Measurements from ENCODE around the gene ABI3.
A peak's percentile ranks its signal among the peaks of the same experiment; 100 is the strongest.
"Not testable (repeated sequence)": the region's sequence is repeated elsewhere in the genome, so short reads cannot be mapped to it uniquely, and the experiment has no call there.

ABI3 gene, protein sequence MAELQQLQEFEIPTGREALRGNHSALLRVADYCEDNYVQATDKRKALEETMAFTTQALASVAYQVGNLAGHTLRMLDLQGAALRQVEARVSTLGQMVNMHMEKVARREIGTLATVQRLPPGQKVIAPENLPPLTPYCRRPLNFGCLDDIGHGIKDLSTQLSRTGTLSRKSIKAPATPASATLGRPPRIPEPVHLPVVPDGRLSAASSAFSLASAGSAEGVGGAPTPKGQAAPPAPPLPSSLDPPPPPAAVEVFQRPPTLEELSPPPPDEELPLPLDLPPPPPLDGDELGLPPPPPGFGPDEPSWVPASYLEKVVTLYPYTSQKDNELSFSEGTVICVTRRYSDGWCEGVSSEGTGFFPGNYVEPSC

DNA sequence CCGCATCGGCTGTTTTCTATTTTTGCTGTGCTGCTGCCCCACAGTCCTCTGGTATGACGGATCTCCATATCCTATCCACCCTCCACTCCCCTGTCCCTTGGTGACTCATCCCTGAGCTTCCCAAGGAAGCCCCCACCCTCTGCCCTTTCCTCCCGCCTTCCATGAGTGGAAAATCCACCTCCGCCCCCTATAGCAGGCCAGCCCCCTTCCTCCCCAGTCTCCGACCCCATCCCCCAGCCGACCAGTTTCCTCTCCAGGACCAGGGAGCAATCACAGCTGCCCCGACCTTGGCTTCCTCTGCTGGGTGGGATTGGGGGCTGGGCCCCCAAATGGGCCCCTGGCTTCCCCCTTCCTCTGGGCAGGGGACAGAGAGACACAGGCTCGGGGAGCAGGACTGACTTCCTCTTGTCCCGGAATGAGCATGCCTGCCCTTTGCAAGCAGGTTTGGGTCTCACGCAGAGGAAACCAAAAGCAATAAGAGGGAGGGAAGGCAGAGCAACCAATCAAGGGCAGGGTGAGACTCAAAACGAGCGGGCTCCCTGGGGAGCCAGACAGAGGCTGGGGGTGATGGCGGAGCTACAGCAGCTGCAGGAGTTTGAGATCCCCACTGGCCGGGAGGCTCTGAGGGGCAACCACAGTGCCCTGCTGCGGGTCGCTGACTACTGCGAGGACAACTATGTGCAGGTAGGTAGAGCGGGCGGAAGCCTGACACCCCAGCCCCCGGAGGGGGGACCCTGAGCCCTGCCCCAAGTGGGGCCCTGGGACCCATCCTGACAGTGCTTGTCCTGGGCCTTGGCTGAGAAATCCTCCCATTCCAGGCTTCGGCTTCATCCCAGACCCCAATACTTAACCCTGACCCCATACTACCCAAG, at the start of gene ABI3, which contains the start of gene GNGT2:
TSS of gene ABI3 (plus strand) at position 550 of the 872 bp plus-strand sequence. CDS start at position 568, 18 bp downstream.
TSS of gene GNGT2 (minus strand) at position 417 of the 872 bp plus-strand sequence. CDS start 3,152 bp downstream, outside the sequence.
- no peak for DNase-seq

DNA sequence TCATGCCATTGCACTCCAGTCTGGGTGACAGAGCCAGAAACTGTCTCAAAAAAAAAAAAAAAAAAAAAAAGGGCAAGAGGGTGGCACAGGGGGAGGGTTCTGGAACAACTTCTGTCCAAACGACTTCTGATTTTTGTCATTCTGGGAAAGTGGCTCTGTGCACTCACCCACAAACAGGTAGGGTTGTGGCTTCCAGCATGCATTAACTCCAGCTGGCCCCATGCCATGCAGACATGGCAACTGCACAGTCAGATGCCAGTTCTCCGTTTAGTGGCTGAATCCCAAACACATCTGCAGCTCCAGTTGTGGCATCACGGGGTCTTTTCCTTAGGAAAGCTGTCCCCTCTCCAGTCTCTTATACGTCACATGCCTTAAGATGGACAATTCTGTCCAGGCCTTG, 47.6 kb upstream of the ABI3 start:
- no peak for DNase-seq

DNA sequence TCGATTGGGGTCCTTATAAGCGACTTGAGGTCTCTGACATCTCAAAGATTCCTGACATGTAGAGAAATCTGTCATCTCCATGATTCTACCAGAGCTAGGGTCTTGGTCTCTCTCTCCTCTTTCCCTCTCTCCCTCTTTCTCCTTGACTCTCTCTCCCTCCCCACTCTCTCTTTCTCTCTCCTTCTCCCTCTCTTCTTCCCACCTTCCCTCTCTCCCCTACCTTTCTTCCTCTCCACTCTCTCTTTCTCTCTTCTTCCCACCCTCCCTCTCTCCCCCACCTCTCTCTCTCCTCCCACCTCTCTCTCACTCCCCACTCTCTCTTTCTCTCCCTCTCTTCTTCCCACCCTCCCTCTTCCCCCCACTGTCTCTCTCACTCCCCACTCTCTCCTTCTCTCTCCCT, 45.4 kb upstream of the ABI3 start:
- DNase-seq = no peak

GRCh38 chr17:49168706-49169105, 41.8 kb upstream of the ABI3 start:
- DNase-seq = no peak

GRCh38 chr17:49170216-49170615, 40.3 kb upstream of the ABI3 start:
- no peak for DNase-seq

DNA sequence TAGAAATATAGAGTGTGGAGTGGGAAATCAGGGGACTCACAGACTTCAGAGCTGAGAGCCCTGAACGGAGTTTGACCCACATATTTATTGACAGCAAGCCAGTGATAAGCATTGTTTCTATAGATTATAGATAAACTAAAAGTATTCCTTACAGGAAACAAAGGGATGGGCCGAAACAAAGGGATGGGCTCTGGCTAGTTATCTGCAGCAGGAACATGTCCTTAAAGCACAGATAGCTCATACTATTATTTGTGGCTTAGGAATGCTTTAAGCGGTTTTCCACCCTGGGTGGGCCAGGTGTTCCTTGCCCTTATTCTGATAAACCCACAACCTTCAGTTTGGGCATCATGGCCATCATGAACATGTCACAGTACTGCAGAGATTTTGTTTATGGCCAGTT, 39.8 kb upstream of the ABI3 start:
- not testable (repeated sequence) for DNase-seq

DNA sequence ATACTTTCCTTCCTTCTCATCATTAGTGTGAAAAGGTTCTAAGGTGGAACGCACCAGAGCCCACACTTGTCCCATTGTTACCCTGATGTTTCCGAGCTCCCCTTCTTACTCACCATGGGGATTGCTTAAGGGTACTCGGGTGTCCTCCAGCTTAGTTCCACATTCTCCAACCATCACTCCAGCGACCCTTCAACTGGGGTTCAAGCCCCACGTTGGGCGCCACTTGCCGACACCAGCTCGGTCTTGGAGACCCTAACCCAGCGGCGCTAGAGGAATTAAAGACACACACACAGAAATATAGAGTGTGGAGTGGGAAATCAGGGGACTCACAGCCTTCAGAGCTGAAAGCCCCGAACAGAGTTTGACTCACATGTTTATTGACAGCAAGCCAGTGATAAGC, 34.5 kb upstream of the ABI3 start:
- DNase-seq = not testable (repeated sequence)

GRCh38 chr17:49180303-49180702, 30.2 kb upstream of the ABI3 start:
- DNase-seq = peak; percentile 44 to 52

DNA sequence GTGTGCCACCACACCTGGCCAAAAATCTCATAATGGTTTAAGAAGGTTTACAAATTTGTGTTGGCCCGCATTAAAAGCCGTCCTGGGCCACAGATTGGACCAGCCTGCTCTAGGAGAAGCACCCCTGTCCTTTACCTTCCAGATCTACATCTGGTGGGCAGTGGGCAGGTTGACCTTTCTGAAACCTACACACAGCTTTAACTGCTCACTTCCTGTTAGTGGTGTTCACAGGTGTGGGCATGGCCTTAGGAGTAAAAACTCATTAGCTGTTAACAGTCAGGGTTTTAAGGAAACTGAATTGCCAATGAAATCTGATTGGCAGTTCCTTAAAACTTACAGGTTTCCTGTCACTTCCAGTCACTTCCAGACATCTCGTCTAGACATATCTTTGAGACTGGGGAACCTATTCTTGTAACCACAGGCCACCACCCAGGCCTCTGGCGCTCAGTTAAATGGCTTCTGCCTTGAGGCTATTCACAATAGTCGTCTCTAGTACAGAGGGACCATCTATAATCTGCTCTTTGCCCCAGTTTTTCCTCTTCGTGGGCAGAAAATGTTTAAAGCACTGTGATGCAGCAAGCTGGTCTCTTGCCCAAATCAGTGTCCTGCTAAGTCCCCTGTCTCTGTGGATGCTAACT, 29.4 kb upstream of the ABI3 start:
- no peak for DNase-seq

GRCh38 chr17:49183341-49183740, 27.2 kb upstream of the ABI3 start:
- DNase-seq = no peak

- DNase-seq = no peak
These were observed 26.7 kb upstream of the ABI3 start for GRCh38 chr17:49183801-49184200.

DNA sequence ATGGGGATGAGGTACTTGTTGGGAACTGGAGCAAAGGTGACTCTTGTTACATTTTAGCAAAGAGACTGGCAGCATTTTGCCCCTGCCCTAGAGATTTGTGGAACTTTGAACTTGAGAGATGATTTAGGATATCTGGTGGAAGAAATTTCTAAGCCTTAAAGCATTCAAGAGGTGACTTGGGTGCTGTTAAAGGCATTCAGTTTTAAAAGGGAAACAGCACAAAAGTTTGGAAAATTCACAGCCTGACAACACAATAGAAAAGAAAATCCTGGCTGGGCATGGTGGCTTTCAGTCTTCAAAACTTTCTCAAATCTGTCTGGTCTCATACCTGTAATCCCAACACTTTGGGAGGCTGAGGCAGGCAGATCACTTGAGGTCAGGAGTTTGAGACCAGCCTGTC, 26.0 kb upstream of the ABI3 start:
- not testable (repeated sequence) for DNase-seq

- DNase-seq = not testable (repeated sequence)
These were observed 25.1 kb upstream of the ABI3 start for GRCh38 chr17:49185381-49185780.

DNA sequence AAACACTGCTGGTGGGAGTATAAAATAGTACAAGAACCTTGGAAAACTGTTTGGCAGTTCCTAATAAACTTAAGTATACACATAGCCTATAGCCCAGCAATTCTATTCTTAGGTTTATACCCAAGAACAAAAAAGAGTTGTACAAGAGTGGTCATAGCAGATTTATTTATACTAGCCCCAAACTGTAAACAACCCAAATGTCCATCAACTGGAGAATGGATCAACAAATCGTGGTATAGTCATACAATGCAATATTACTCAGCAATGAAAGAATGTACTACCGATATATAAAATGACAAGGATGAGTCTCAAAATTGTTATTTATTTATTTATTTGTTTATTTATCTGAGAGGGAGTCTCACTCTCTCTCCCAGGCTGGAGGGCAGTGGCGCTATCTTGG, 23.2 kb upstream of the ABI3 start:
- no peak for DNase-seq

- peak in 1 of 2 experiments; percentile 20 for DNase-seq
These were observed 19.6 kb upstream of the ABI3 start for GRCh38 chr17:49190932-49191331.

DNA sequence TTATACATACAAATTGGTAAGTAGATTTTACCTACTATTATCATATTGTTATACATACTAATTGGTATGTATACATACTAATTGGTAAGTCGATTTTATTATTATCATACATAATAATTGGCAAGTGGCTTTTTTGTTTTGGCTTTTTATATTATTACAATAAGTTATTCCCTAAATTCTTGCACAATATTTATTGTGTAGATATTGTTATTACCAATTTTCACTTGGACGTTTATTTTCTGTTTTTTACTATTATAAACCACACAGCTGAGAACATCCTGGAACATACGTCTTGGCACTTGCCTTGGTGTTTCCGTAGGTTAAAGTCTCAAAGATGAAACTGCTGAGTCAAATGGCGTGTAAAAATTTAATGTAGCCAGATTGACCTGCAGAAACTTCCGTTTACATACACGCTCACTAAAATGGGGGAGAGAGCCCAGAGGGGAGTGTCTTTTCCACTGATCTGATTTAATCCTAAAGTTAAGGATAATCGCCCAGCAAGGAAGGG, 19.0 kb upstream of the ABI3 start:
- peak in 1 of 2 experiments; percentile 76 for DNase-seq

GRCh38 chr17:49191917-49192741, 18.4 kb upstream of the ABI3 start:
- peak; percentile 97 to 98 for DNase-seq

DNA sequence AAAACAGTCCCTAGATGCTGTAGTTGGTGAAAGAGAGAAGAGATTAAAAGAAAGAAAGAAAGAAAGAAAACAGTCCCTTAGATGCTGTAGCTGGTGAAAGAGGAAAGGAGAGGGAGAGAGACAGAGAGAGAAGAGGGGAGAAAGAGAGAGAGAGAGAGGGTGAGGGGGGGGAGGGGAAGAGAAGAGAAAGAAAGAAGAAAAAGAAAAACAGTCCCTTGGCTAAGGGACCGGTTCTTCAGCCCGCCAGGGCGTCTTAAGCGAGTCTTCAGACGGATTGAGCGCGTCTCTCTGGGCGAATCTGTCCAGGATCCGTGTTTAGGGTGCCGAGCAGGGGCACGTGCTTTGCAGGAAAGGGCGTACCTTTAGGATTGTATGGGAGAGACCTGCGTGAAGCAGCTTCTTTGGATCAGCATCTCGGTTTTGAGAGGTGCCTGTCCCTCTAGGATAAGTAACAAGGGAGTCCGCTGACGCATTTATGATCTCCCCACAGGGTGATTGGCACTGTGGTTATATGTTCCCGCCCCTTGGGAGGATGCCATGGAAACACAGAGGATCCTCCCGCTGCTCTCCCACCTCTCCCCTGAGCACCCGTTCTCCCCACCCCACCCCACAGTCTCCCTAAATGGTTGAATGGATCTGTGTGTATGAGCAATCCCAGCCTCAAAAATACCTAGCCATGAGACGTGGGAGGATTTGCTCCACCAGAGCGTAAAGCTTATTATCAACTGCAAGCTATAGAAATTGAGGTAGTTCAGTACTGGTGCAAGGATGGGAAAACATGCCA, 16.8 kb upstream of the ABI3 start:
- peak; percentile 9 to 41 for DNase-seq

DNA sequence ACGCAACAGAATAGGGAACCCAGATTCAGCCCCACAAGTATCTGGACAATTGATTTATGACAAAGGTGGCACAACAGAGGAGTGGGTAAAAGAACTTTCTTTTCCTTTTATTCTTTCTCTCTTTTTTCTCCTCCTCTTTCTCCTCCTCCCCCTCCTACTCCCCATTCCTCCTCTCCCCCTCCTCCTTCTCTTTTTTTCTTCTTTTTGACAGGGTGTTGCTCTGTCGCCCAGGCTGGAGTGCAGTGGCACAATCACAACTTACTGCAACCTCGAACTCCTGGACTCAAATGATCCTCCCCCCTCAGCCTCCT, 16.3 kb upstream of the ABI3 start:
- DNase-seq = no peak

DNA sequence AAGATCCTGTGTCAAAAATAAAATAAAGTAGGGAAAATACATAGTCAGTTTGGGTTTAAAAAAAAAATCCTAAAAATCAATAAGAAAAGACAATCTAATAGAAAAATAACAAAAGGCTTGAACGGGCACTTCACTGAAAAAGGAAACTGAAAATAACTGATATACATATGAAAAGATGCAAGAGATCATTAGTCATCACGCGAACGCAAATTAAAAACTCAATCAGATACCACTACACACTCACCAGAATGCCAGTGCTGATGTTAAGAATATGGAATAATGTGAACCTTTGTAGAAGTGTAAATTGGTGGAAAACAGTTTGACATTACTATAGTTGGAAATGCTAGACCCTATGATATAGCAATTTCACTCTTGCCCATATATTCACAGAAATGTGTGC, 14.8 kb upstream of the ABI3 start:
- no peak for DNase-seq

GRCh38 chr17:49196520-49196919, 14.0 kb upstream of the ABI3 start:
- DNase-seq = no peak
